ENCODE measurements around the gene IGSF6. TPM values are rescaled to one million over a fixed set of nuclear protein-coding genes. Genes with fewer than 3 reads are reported as not detected.

The IGSF6 gene
- total RNA-seq, result not detected in 2 replicates

GRCh38 chr16:21652453-21652852 lies at the start of gene IGSF6:
IGSF6 (minus strand) TSS chr16:21652608; CDS start chr16:21652598, 10 bp downstream.

GRCh38 chr16:21663889-21664647 lies 11.7 kb upstream of the IGSF6 start, which contains the start of gene OTOA:
OTOA (plus strand) TSS chr16:21663968; CDS start chr16:21678515, 14,547 bp downstream.

GRCh38 chr16:21599122-21600030 lies 53.0 kb downstream of the IGSF6 start, which contains the start of gene METTL9:
METTL9 (plus strand) TSS chr16:21599577; CDS start chr16:21599734, 157 bp downstream.

Other genes starting within 250 kb of the IGSF6 start
- 151 and 236 TPM in 2 replicates for gene METTL9, start 53.0 kb downstream of the IGSF6 start, total RNA-seq
- 0.24 TPM in 1 of 2 replicates, not detected in the other for gene OTOA, start 11.4 kb upstream of the IGSF6 start, total RNA-seq
- 5.8 and 22.7 TPM in 2 replicates for gene NPIPB4, start 205.1 kb upstream of the IGSF6 start, total RNA-seq